Muscle of leg (tissue), 11 donors: ENCODE measurements around the gene NUDT22. TPM values are rescaled to one million over a fixed set of nuclear protein-coding genes. Genes with fewer than 3 reads are reported as not detected.
A peak's percentile ranks its signal among the peaks of the same experiment; 100 is the strongest.

Experiments used
- DNase-seq: peaks from one replicate; pipeline ENCODE4 v3.0.0; 2013
- H3K27ac ChIP-seq: one replicate; pipeline ENCODE4 v1.5.1; 2013; ENCODE audit warnings: mild to moderate bottlenecking, low read length, control low read depth
- H3K27me3 ChIP-seq: one replicate; pipeline ENCODE4 v1.6.1; 2013; ENCODE audit warnings: low read length; ENCODE audit not compliant: control insufficient read depth, insufficient read depth
- H3K36me3 ChIP-seq: one replicate; pipeline ENCODE4 v1.6.1; 2013; ENCODE audit warnings: low read length; ENCODE audit not compliant: control insufficient read depth, insufficient read depth
- H3K4me1 ChIP-seq: one replicate; pipeline ENCODE4 v1.6.1; 2013; ENCODE audit warnings: low read length; ENCODE audit not compliant: control insufficient read depth, insufficient read depth
- H3K4me3 ChIP-seq: one replicate; pipeline ENCODE4 v1.5.1; 2013; ENCODE audit warnings: low read length, control low read depth
- H3K9me3 ChIP-seq: replicated peaks from 2 replicates; pipeline ENCODE4 v1.6.1; 2013; ENCODE audit warnings: low read depth, low read length; ENCODE audit not compliant: control insufficient read depth
- WGBS: methylation state at CpG from one replicate; pipeline ENCODE4 v1.1.5; 2013; ENCODE audit warnings: missing lambda C conversion rate; ENCODE audit not compliant: insufficient coverage; 5-methylcytosine and 5-hydroxymethylcytosine counted together
- polyA plus RNA-seq, 8 donors: library from polyadenylated mRNA; unstranded; fragments of 120-200 nt; gene quantifications; one replicate each; pipeline versions ENCODE4 v1.2.1 to v1.2.3, GENCODE V29; 2013; ENCODE audit warnings: inconsistent platforms in 1 of 8, low replicate concordance in 1 of 8; ENCODE audit not compliant: insufficient read length in 8 of 8, insufficient read depth in 1 of 8
- total RNA-seq: library from RNA; stranded (reverse); fragments of 120-200 nt; gene quantifications from one replicate; pipeline ENCODE4 v1.2.4, GENCODE V29; 2013

The NUDT22 gene
- total and polyA plus RNA-seq, 9 donors, result 16.2 to 27.6 (median 21.7) TPM

GRCh38 chr11:64248578-64248977, 22.5 kb downstream of the NUDT22 start:
- Histone ChIP-seq H3K27me3 (no peaks in the 10 kb centered on the region), H3K4me3 (no peak overlapping the region), H3K27ac (no peak overlapping the region), H3K9me3 (no peaks in the 10 kb centered on the region), H3K4me1 (peaks cover 74% of the 10 kb centered on the region), H3K36me3 (peaks cover 14% of the 10 kb centered on the region)
- no peak for DNase-seq
- WGBS, result 77% methylated on average over 5 of the region's 7 CpGs

GRCh38 chr11:64249038-64249437, 23.0 kb downstream of the NUDT22 start:
- Histone ChIP-seq H3K27me3 (no peaks in the 10 kb centered on the region), H3K4me3 (no peak overlapping the region), H3K4me1 (peaks cover 71% of the 10 kb centered on the region), H3K9me3 (no peaks in the 10 kb centered on the region), H3K36me3 (peaks cover 9% of the 10 kb centered on the region), H3K27ac (no peak overlapping the region)
- DNase-seq, result no peak
- 89% methylated on average over 4 of the region's 4 CpGs for WGBS

GRCh38 chr11:64249563-64250414, 23.7 kb downstream of the NUDT22 start:
- no peak for DNase-seq
- peaks cover 64% of the 10 kb centered on the region for H3K4me1 ChIP-seq
- no peak overlapping the region for H3K27ac ChIP-seq
- WGBS, result 94% methylated on average over 2 of the region's 8 CpGs
- H3K36me3 ChIP-seq, result peaks cover 6% of the 10 kb centered on the region
- no peak overlapping the region for H3K4me3 ChIP-seq
- H3K27me3 ChIP-seq, result no peaks in the 10 kb centered on the region
- no peaks in the 10 kb centered on the region for H3K9me3 ChIP-seq

GRCh38 chr11:64250415-64251015, 24.4 kb downstream of the NUDT22 start:
- Histone ChIP-seq H3K4me3 (peak overlapping the region; percentile 48), H3K36me3 (peaks cover 9% of the 10 kb centered on the region), H3K9me3 (no peaks in the 10 kb centered on the region), H3K4me1 (peaks cover 57% of the 10 kb centered on the region), H3K27me3 (no peaks in the 10 kb centered on the region), H3K27ac (no peak overlapping the region)
- no peak for DNase-seq
- WGBS, result 23% methylated on average over 10 of the region's 13 CpGs

- DNase-seq, result no peak
- no peaks in the 10 kb centered on the region for H3K27me3 ChIP-seq
- no peaks in the 10 kb centered on the region for H3K9me3 ChIP-seq
- H3K4me3 ChIP-seq, result peak within 1 kb of the TSS; percentile 75
- WGBS, result under 1% methylated on average over 73 of the region's 75 CpGs
- H3K36me3 ChIP-seq, result peaks cover 15% of the 10 kb centered on the region
- peaks cover 52% of the 10 kb centered on the region for H3K4me1 ChIP-seq
- no peak within 1 kb of the TSS for H3K27ac ChIP-seq
These were observed 25.1 kb downstream of the NUDT22 start, which contains the start of gene PLCB3 for GRCh38 chr11:64251016-64251752. Gene PLCB3 (plus strand): TSS chr11:64251530. CDS start chr11:64251650, 120 bp downstream.

GRCh38 chr11:64251753-64252002, 25.6 kb downstream of the NUDT22 start:
- peaks cover 20% of the 10 kb centered on the region for H3K36me3 ChIP-seq
- H3K9me3 ChIP-seq, result no peaks in the 10 kb centered on the region
- H3K27me3 ChIP-seq, result no peaks in the 10 kb centered on the region
- peak overlapping the region; percentile 75 for H3K4me3 ChIP-seq
- peaks cover 52% of the 10 kb centered on the region for H3K4me1 ChIP-seq
- H3K27ac ChIP-seq, result no peak overlapping the region
- 0% methylated on average over 18 of the region's 18 CpGs for WGBS
- DNase-seq, result no peak

DNA sequence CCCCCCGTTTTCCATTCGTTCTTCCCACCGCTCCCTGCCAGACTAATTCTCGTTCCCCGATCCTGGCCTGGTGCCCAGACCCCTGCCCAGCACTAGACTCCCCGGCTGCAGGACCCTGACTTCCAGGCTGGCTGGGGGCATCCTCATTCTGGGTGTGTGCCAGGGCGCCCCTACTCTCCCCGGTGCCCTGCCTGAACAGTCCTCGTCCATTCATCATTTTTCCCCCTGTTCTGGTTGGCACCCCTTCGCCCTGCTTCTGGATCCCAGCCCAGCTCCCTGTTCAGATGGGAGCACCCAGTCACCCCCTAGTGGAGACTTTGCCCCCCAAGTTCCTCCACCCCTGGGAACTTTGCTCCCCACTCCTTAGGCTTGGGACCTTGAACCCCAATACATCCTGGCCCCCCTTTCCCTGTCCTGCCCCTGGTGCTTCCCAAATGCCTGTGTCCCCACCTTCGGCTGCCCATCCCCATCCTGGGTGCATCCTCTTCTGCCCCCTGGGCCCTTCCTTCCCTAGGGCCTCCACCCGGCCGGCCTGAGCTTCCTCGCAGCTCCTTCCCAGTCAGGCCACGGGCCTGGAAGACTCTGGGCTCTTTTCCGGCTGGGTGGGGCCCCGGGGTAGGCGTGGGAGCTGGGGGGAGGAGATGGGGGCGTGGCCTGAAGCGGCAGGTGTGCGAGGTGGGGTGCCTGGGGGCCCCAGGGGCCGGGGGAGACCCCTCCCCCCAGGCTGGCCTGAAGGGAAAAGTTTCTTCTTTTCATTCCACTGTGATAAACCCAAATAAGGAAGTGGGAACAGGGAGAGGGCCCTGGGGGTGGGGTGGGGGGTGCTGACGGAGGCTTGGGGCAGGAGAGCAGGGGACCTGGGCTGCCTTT, 26.2 kb downstream of the NUDT22 start:
- H3K27me3 ChIP-seq, result no peaks in the 10 kb centered on the region
- 8% methylated on average over 12 of the region's 23 CpGs for WGBS
- H3K9me3 ChIP-seq, result no peaks in the 10 kb centered on the region
- no peak for DNase-seq
- H3K4me3 ChIP-seq, result peak overlapping the region; percentile 75
- H3K36me3 ChIP-seq, result peaks cover 23% of the 10 kb centered on the region
- no peak overlapping the region for H3K27ac ChIP-seq
- H3K4me1 ChIP-seq, result peaks cover 47% of the 10 kb centered on the region

GRCh38 chr11:64253043-64253442, 27.0 kb downstream of the NUDT22 start:
- no peak for DNase-seq
- 63% methylated on average over 7 of the region's 8 CpGs for WGBS
- Histone ChIP-seq H3K27me3 (no peaks in the 10 kb centered on the region), H3K4me3 (no peak overlapping the region), H3K4me1 (peaks cover 41% of the 10 kb centered on the region), H3K27ac (no peak overlapping the region), H3K36me3 (peaks cover 27% of the 10 kb centered on the region), H3K9me3 (no peaks in the 10 kb centered on the region)

GRCh38 chr11:64253481-64253880, 27.4 kb downstream of the NUDT22 start:
- Histone ChIP-seq H3K27me3 (no peaks in the 10 kb centered on the region), H3K27ac (no peak overlapping the region), H3K9me3 (no peaks in the 10 kb centered on the region), H3K36me3 (peaks cover 30% of the 10 kb centered on the region), H3K4me1 (peaks cover 41% of the 10 kb centered on the region), H3K4me3 (no peak overlapping the region)
- 58% methylated on average over 3 of the region's 5 CpGs for WGBS
- DNase-seq, result no peak
